Measurements from ENCODE around the gene RIF1.

The RIF1 gene

GRCh38 chr2:151409601-151410484, at the start of gene RIF1:
Gene RIF1 (plus strand): TSS chr2:151409902. CDS start chr2:151410424, 522 bp downstream.
- peak within 1 kb of the TSS; percentile 96 for H3K27ac ChIP-seq
- TF ChIP-seq ZFX (IDR thresholded peaks at IDR 0.05) (peak; percentile 95), CTCF (conservative IDR thresholded peaks at IDR 0.05) (peak; percentile 68)

GRCh38 chr2:151361674-151362370, 47.9 kb upstream of the RIF1 start:
- no peak overlapping the region for H3K27ac ChIP-seq
- no peak for TF ChIP-seq ZFX (IDR thresholded peaks at IDR 0.05)
- TF ChIP-seq CTCF (conservative IDR thresholded peaks at IDR 0.05): no peak

GRCh38 chr2:151363709-151364108, 46.0 kb upstream of the RIF1 start:
- no peak overlapping the region for H3K27ac ChIP-seq
- TF ChIP-seq ZFX (IDR thresholded peaks at IDR 0.05) (no peak), CTCF (conservative IDR thresholded peaks at IDR 0.05) (no peak)

- no peak overlapping the region for H3K27ac ChIP-seq
- no peak for TF ChIP-seq ZFX (IDR thresholded peaks at IDR 0.05)
These were observed 42.1 kb upstream of the RIF1 start for GRCh38 chr2:151367571-151367970.

GRCh38 chr2:151374436-151374835, 35.3 kb upstream of the RIF1 start:
- no peak overlapping the region for H3K27ac ChIP-seq
- no peak for TF ChIP-seq ZFX (IDR thresholded peaks at IDR 0.05)

GRCh38 chr2:151379169-151379568, 30.5 kb upstream of the RIF1 start:
- TF ChIP-seq CTCF (conservative IDR thresholded peaks at IDR 0.05) (no peak), ZFX (IDR thresholded peaks at IDR 0.05) (no peak)
- no peak overlapping the region for H3K27ac ChIP-seq

GRCh38 chr2:151380580-151381235, 29.0 kb upstream of the RIF1 start:
- TF ChIP-seq ZFX (IDR thresholded peaks at IDR 0.05) (no peak), CTCF (conservative IDR thresholded peaks at IDR 0.05) (no peak)
- no peak overlapping the region for H3K27ac ChIP-seq

- TF ChIP-seq CTCF (conservative IDR thresholded peaks at IDR 0.05): no peak
- no peak for TF ChIP-seq ZFX (IDR thresholded peaks at IDR 0.05)
- H3K27ac ChIP-seq: no peak overlapping the region
These were observed 28.4 kb upstream of the RIF1 start for GRCh38 chr2:151381266-151381665.

Measured in C4-2B (cell line).